ENCODE data around the gene LOC128125822. TPM values are rescaled to one million over a fixed set of nuclear protein-coding genes. Genes with fewer than 3 reads are reported as not detected.
"Not testable (repeated sequence)": the region's sequence is repeated elsewhere in the genome, so short reads cannot be mapped to it uniquely, and the experiment has no call there.

The LOC128125822 gene

GRCh38 chr6:63581355-63582013 is 9.2 kb downstream of the LOC128125822 start:
- ATAC-seq (no peak), DNase-seq (ENCODE audit: low spot score) (no peak)

- DNase-seq (ENCODE audit: low spot score) (no peak), ATAC-seq (peak; percentile 6)
These were observed 10.4 kb downstream of the LOC128125822 start for GRCh38 chr6:63582579-63583231.

GRCh38 chr6:63584125-63584514 is 11.8 kb downstream of the LOC128125822 start:
- DNase-seq (ENCODE audit: low spot score) (no peak), ATAC-seq (peak; percentile 17)

GRCh38 chr6:63584566-63584965 is 12.3 kb downstream of the LOC128125822 start:
- ATAC-seq (peak; percentile 14), DNase-seq (ENCODE audit: low spot score) (peak; percentile 49)

- ATAC-seq; DNase-seq (ENCODE audit: low spot score): not testable (repeated sequence)
These were observed 13.4 kb downstream of the LOC128125822 start for GRCh38 chr6:63585652-63586051.

GRCh38 chr6:63589952-63590411 is 17.7 kb downstream of the LOC128125822 start:
- DNase-seq (ENCODE audit: low spot score), result no peak
- ATAC-seq, result peak; percentile 66

- DNase-seq (ENCODE audit: low spot score) (no peak), ATAC-seq (no peak)
These were observed 20.6 kb downstream of the LOC128125822 start for GRCh38 chr6:63592886-63593285.

GRCh38 chr6:63597141-63598048 is 25.1 kb downstream of the LOC128125822 start:
- peak; percentile 37 for ATAC-seq
- no peak for DNase-seq (ENCODE audit: low spot score)

GRCh38 chr6:63598049-63599036 is 26.1 kb downstream of the LOC128125822 start:
- DNase-seq (ENCODE audit: low spot score), result peak; percentile 79
- ATAC-seq, result peak; percentile 99

GRCh38 chr6:63599243-63599642 is 27.0 kb downstream of the LOC128125822 start:
- ATAC-seq, result no peak

GRCh38 chr6:63600136-63600535 is 27.9 kb downstream of the LOC128125822 start:
- ATAC-seq (no peak), DNase-seq (ENCODE audit: low spot score) (no peak)

More at GRCh38 chr6:63599243-63599642, 27.0 kb downstream of the LOC128125822 start:
- no peak for DNase-seq (ENCODE audit: low spot score)

- no peak for ATAC-seq
These were observed 37.0 kb downstream of the LOC128125822 start for GRCh38 chr6:63609231-63609630.

GRCh38 chr6:63610944-63611343 is 38.7 kb downstream of the LOC128125822 start:
- DNase-seq (ENCODE audit: low spot score), result no peak
- no peak for ATAC-seq

More at GRCh38 chr6:63609231-63609630, 37.0 kb downstream of the LOC128125822 start:
- DNase-seq (ENCODE audit: low spot score), result no peak

- DNase-seq (ENCODE audit: low spot score), result no peak
- no peak for ATAC-seq
These were observed 39.3 kb downstream of the LOC128125822 start for GRCh38 chr6:63611560-63611959.

GRCh38 chr6:63615590-63615989 is 43.3 kb downstream of the LOC128125822 start:
- ATAC-seq, result no peak

More at GRCh38 chr6:63615590-63615989, 43.3 kb downstream of the LOC128125822 start:
- DNase-seq (ENCODE audit: low spot score), result no peak

Other genes starting within 250 kb of the LOC128125822 start
- 118 TPM for gene PTP4A1, start within 50 bp of the LOC128125822 start, total RNA-seq
- gene PHF3, start 63.3 kb downstream of the LOC128125822 start, total RNA-seq, result 23.2 TPM

Measured in left lobe of liver (tissue), 2 donors.